HuH-7.5 (cell line): ENCODE measurements around the gene DYRK1A.
"Not testable (repeated sequence)": the region's sequence is repeated elsewhere in the genome, so short reads cannot be mapped to it uniquely, and the experiment has no call there.

Experiments
- DNase-seq: peaks from one replicate; pipeline ENCODE4 v3.0.0; 2011; ENCODE audit warnings: low spot score

DYRK1A gene

GRCh38 chr21:37366482-37367316 lies at the start of gene DYRK1A:
Gene DYRK1A, plus strand, starts transcription at chr21:37366773. Its CDS starts 53,602 bp downstream, at chr21:37420375.
- DNase-seq = peak; percentile 92

GRCh38 chr21:37319551-37319950 lies 47.0 kb upstream of the DYRK1A start:
- no peak for DNase-seq

- no peak for DNase-seq
Observed at GRCh38 chr21:37322084-37322483, 44.5 kb upstream of the DYRK1A start.

GRCh38 chr21:37324558-37324957 lies 42.0 kb upstream of the DYRK1A start:
- no peak for DNase-seq

- not testable (repeated sequence) for DNase-seq
Observed at GRCh38 chr21:37328147-37328546, 38.4 kb upstream of the DYRK1A start.

- DNase-seq = no peak
Observed at GRCh38 chr21:37331411-37331810, 35.2 kb upstream of the DYRK1A start.

GRCh38 chr21:37335053-37335452 lies 31.5 kb upstream of the DYRK1A start:
- DNase-seq = no peak

GRCh38 chr21:37337179-37337578 lies 29.4 kb upstream of the DYRK1A start:
- DNase-seq = no peak

- no peak for DNase-seq
Observed at GRCh38 chr21:37337831-37338230, 28.7 kb upstream of the DYRK1A start.

GRCh38 chr21:37338671-37339551 lies 27.7 kb upstream of the DYRK1A start:
- DNase-seq = peak; percentile 18

- no peak for DNase-seq
Observed at GRCh38 chr21:37339552-37339939, 27.0 kb upstream of the DYRK1A start.

- DNase-seq = no peak
Observed at GRCh38 chr21:37341254-37341960, 25.2 kb upstream of the DYRK1A start.

- no peak for DNase-seq
Observed at GRCh38 chr21:37342046-37342632, 24.4 kb upstream of the DYRK1A start.

- DNase-seq = no peak
Observed at GRCh38 chr21:37346841-37347430, 19.6 kb upstream of the DYRK1A start.

GRCh38 chr21:37348664-37349063 lies 17.9 kb upstream of the DYRK1A start:
- no peak for DNase-seq

- no peak for DNase-seq
Observed at GRCh38 chr21:37350472-37350871, 16.1 kb upstream of the DYRK1A start.

- DNase-seq = no peak
Observed at GRCh38 chr21:37356706-37357105, 9.9 kb upstream of the DYRK1A start.

- DNase-seq = no peak
Observed at GRCh38 chr21:37357691-37358090, 8.9 kb upstream of the DYRK1A start.

GRCh38 chr21:37358397-37358796 lies 8.2 kb upstream of the DYRK1A start:
- no peak for DNase-seq

- DNase-seq = no peak
Observed at GRCh38 chr21:37363936-37364335, 2.6 kb upstream of the DYRK1A start.

- DNase-seq = no peak
Observed at GRCh38 chr21:37364722-37365121, 1.9 kb upstream of the DYRK1A start.
